GM23338 (cell line): ENCODE data around the gene KCNN2.

ENCODE experiments used
- EZH2 ChIP-seq: fragments of 200-600 bp; sonication (generic); IDR thresholded peaks from one replicate; pipeline ENCODE4 v1.8.0; 2017; ENCODE audit warnings: antibody characterized with exemption, mild to moderate bottlenecking, low read depth; ENCODE audit not compliant: unreplicated experiment
- EZH2phosphoT487 ChIP-seq: fragments of 200-600 bp; sonication (generic); IDR thresholded peaks from one replicate; pipeline ENCODE4 v1.8.1; 2018; ENCODE audit warnings: antibody characterized with exemption; ENCODE audit not compliant: unreplicated experiment
- POLR2AphosphoS5 ChIP-seq: IDR thresholded peaks from 2 replicates; pipeline ENCODE4 v1.6.1; 2016; ENCODE audit warnings: antibody characterized with exemption, low read depth
- ZNF331 ChIP-seq: fragments of 250-450 bp; sonication (Bioruptor Pico); IDR thresholded peaks from 2 replicates; pipeline ENCODE4 v1.5.0; 2020; ENCODE audit warnings: low read depth, mild to moderate bottlenecking, moderate library complexity
- TF ChIP-seq, protein P1 (sequence below), 2 experiments: fragments of 200-600 bp in 1 of 2; sonication (generic) in 1 of 2; conservative IDR thresholded peaks; 2 replicates each; pipeline versions ENCODE4 v1.5.1 to v1.6.1; 2016 to 2017; ENCODE audit warnings: antibody characterized with exemption in 2 of 2, low read depth in 2 of 2, mild to moderate bottlenecking in 2 of 2, moderate library complexity in 1 of 2
- TF ChIP-seq, protein P2 (sequence below): IDR thresholded peaks from one replicate; pipeline ENCODE4 v1.6.1; 2018; ENCODE audit warnings: antibody characterized with exemption; ENCODE audit not compliant: unreplicated experiment

DNA sequence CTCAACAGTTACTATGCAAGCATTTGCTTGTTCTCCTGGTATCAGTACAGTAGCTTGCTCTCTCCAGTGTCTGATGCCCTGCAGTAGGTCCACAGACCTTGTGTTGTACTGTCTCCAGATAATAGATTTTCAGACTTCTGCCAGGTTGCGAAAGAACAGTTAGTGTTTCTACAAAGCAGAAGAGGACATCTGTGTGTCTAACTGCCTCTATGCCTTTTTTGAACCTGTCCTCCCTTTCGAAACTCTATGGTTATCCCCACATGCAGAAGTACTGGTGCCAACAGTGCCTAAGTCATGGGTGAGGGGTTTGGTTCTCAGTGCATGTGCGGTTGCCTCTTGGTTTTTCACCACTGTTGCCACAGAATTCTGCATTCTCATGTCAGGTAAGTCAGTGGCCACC, 45.9 kb downstream of the KCNN2 start:
- no peak for TF ChIP-seq EZH2
- TF ChIP-seq, protein P1, sequence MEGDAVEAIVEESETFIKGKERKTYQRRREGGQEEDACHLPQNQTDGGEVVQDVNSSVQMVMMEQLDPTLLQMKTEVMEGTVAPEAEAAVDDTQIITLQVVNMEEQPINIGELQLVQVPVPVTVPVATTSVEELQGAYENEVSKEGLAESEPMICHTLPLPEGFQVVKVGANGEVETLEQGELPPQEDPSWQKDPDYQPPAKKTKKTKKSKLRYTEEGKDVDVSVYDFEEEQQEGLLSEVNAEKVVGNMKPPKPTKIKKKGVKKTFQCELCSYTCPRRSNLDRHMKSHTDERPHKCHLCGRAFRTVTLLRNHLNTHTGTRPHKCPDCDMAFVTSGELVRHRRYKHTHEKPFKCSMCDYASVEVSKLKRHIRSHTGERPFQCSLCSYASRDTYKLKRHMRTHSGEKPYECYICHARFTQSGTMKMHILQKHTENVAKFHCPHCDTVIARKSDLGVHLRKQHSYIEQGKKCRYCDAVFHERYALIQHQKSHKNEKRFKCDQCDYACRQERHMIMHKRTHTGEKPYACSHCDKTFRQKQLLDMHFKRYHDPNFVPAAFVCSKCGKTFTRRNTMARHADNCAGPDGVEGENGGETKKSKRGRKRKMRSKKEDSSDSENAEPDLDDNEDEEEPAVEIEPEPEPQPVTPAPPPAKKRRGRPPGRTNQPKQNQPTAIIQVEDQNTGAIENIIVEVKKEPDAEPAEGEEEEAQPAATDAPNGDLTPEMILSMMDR (conservative IDR thresholded peaks at IDR 0.05; ENCODE audit: low read depth in 2 of 2): no peak
- TF ChIP-seq EZH2phosphoT487: no peak
- TF ChIP-seq, protein P2, sequence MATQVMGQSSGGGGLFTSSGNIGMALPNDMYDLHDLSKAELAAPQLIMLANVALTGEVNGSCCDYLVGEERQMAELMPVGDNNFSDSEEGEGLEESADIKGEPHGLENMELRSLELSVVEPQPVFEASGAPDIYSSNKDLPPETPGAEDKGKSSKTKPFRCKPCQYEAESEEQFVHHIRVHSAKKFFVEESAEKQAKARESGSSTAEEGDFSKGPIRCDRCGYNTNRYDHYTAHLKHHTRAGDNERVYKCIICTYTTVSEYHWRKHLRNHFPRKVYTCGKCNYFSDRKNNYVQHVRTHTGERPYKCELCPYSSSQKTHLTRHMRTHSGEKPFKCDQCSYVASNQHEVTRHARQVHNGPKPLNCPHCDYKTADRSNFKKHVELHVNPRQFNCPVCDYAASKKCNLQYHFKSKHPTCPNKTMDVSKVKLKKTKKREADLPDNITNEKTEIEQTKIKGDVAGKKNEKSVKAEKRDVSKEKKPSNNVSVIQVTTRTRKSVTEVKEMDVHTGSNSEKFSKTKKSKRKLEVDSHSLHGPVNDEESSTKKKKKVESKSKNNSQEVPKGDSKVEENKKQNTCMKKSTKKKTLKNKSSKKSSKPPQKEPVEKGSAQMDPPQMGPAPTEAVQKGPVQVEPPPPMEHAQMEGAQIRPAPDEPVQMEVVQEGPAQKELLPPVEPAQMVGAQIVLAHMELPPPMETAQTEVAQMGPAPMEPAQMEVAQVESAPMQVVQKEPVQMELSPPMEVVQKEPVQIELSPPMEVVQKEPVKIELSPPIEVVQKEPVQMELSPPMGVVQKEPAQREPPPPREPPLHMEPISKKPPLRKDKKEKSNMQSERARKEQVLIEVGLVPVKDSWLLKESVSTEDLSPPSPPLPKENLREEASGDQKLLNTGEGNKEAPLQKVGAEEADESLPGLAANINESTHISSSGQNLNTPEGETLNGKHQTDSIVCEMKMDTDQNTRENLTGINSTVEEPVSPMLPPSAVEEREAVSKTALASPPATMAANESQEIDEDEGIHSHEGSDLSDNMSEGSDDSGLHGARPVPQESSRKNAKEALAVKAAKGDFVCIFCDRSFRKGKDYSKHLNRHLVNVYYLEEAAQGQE: no peak
- no peak for TF ChIP-seq ZNF331 (CRISPR knock-in tag)
- TF ChIP-seq POLR2AphosphoS5: no peak
